Renal pelvis (tissue), 4 donors: ENCODE data around the gene CHST1. TPM values are rescaled to one million over a fixed set of nuclear protein-coding genes. Genes with fewer than 3 reads are reported as not detected.

Experiments used
- DNase-seq: peaks from one replicate; pipeline ENCODE4 v3.0.0-alpha.2; 2013
- polyA plus RNA-seq, 3 donors: library from polyadenylated mRNA; unstranded; fragments of 120-200 nt; gene quantifications; one replicate each; pipeline ENCODE4 v1.2.1, GENCODE V29; 2013; ENCODE audit not compliant: insufficient read length in 3 of 3

The CHST1 gene
- polyA plus RNA-seq, 3 donors: 10.9 to 13.8 (median 10.9) TPM

DNA sequence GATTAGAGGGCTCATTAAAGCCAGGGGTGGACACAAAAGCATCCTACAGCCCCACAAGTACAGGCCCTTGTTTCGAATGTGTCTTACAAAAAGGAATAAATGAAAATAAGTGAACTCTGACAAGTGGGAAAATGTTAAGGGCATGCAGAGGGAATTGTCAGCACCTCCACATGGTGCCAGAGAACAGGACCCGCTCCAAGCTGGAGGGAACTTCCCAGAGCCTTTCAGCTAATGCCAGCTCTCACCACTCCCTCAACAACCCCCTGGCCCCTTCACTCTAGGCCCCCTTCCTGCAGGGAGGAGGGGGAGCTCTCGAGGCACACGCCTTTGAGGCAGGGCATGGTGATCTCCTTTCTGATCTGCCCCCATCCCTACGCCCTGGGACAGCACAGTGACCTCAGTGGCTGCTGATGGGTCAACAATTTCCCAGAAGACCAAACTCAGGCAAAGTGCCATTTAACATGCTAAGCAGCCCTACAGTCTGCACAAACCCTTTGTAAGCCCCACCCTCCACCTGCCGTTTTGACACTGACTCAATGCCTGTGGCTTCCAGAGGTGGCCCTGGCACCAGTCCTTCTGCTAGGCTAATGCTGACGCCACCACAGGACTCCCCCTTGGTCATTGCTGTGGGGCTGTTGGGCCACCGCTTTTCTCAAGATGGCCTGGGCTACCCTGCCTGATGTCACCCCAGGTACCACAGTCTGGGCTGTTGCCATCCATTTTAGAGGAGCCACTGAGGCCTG is 12.5 kb upstream of the CHST1 start:
- DNase-seq: no peak

DNA sequence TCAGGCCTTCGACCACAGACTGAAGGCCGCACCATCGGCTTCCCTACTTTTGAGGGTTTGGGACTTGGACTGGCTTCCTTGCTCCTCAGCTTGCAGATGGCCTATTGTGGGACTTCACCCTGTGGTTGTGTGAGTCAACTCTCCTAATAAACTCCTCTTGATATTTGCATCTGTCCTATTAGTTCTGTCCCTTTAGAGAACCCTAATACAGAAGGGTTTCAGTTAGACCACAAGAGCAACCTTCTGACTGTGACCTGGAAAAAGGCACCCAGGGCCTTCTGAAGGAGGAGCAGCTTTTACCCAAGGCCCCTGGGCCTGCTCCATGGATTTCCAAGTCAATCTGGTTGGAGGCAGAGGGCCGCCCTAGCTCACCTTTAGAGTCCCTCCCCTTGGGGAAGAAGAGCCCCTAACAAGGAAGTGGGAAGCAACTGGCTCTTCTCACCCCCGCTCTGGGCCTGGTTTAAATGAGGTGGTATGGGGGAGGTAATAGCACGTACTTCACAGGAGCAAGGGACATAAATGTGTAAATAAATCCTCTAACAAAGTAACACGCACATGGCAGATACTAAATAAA is 11.2 kb upstream of the CHST1 start:
- DNase-seq: no peak

DNA sequence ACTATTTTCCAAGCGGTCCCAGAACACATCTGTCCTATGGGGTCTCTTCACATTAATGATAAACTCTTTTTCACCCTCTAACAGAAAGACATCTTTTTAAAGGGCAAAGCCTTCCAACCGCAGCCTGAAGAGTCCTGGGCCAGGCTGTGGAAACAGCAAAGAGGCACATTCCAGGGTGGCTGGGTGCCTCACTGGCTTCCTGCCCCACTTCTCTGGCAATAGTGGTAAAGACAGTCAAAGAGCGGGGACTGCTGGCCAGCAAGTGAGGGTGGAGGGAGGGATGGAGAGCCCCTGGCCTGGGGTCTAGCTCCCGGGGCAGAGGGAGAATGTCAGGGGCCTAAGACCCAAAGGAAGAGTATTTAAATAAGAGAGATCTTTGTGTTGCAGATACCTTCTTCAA is 10.2 kb upstream of the CHST1 start:
- no peak for DNase-seq

DNA sequence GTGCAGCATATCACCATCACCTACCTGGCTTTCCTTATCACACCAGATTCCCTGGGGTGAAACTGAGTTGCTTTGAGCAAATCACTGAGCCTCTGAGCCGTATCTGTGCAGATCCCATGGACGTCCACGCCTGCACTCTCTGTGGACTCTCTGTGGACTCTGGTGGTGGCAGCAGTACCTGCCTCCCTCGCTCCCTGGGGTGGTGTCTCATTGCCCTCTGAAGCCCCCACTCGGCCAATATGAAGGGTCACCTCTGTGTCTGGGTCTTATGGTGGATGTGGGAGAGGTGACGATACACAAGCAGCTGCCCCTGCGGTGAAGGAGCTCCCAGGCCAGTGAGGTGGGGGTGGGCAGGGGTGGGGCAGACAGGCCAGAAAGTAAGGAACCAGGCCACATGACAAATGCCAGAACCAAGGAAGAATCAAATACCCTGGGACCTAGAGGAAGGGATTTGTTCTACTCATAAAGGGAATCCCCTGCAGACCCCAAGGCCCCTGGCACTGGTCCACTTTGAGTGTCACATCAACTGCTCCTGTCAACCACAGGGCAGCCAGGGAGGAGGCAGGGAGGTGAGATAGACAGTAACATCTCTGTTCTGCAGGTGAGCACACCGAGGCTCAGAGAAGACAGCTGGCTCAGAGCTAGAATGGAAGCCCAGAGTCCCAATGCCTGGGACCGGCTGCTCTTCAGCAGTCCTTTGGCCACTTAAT is 9.2 kb upstream of the CHST1 start:
- no peak for DNase-seq

DNA sequence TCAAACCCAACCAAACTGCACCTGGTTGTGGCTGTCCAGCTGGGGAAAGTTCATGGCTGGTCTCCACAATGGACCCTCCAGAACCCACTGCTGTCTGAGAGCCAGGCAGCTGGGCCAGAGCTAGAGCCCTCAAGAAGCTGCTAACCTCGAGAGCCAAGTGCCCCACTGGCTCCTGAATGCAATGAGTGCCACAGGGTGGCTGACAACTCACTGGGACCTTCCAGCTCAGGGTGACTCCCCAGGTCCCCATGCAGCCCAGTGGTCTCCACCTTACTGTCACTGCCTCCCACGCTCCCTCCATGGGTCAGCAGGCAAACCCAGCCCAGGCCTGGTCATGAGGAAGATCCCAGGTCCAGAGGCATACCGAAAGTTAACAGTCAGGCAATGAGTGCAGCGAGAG is 8.0 kb upstream of the CHST1 start:
- no peak for DNase-seq

DNA sequence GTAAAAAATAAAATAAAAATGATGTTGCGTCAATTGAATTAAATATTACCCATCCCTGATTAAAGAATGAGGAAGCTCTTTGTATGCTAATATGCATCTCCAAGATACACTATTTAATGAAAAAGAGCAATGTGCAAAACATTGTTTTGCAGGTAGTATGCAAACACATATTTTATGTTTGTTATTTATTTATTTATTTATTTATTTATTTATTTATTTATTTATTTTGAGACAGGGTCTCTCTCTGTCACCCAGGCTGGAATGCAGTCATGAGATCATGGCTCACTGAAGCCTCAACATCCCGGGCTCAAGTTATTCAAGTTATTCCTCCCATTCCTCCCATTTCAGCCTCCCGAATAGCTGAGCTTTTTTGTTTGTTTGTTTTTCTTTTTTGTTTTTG is 7.2 kb upstream of the CHST1 start:
- no peak for DNase-seq

DNA sequence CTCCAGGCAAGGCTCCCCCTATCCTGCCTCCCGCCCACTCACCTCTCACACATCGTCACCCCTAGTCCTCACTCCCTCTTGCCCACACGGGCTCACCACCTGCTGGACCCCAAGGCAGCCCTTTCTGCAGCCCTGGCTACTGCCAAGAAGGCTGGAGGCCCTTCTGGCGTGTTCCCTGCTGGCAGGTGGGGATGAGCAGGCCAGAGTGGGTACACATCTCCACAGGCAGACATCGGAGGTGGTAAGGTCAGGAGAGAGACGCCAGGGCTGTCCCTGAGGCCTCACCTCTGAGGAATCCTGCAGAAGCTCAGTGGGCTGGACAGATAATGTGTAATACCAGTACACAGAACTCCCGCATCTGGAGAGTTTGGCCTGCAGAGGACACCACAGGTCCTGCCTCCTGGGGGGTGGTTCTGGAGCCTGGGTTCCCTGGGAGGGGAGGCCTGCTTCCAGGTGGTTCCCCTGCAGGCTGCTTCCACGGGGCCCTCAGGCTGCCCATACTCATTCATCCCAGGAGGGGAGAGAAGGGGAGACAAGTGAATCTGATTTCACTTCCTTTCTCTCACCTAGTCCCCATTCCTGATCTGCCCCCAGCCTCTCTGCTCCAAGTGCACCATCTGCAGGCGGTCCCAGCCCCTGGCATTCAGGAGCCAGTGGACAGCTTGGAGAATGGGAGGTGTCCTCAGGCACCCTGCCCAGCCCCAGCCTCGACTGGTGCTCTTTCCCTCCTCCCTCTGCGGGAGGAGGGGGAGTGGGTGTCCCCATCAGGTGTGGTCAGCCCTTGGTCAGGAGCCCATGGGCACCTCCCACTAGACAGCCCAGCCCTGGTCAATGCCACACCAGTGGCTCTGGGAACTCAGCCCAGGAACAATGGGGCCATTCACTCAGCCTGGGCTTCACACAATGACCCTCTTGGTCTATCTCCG is 6.1 kb upstream of the CHST1 start:
- DNase-seq: no peak

DNA sequence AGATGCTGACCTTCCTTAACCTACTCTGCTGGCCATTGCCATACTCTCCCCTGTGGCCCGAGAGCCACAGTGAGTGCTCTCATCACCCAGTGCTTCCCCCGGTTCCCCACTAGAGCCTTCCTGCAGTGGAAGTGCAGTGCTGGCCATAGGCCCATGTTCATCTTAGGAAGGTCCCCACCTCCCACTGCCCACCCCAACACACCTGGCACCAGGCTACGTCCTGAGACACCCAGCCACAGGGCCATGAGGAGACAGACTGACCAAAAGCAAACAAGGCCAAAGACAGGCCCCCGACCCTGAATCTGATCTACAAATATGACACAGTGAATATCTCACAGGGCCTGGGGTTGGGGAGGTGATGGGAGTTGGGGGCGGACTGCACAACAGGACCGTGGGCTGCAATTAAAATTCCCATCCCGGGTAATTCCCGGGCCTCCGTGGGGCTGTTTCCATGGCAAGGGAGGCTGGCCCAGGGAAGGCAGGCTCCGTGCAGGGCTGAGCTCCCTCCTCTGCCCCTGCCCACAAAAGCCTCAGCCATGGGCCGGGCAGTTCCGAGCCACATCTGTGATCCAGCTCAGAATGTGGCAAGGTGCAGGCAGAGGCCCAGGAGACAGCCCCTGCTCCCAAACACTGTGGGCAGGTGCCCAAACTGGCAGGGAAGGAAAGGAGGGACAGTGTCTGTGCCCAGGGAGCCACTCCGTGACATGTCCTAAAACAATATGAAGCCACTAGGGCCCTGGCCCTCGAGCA is 5.1 kb upstream of the CHST1 start:
- no peak for DNase-seq

DNA sequence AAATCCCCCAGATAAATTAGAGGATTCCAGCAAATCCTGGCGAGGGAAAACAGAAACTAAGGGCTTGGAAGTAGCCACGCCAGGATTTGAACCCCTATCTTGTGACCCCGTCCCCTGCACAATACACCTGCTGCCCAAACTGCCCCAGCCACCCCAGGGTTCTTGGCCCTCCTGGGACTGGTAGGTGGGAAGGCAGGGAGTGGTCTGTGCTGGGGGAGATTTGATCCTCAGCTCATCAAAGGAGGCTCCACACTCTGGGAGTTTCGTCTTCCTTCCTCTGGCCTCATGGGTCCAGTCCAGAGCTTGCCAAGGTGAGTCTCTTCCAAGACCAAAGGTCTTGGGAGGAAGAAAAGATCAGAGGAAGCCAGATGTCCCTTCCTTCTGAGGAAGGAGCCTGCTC is 4.5 kb upstream of the CHST1 start:
- no peak for DNase-seq

DNA sequence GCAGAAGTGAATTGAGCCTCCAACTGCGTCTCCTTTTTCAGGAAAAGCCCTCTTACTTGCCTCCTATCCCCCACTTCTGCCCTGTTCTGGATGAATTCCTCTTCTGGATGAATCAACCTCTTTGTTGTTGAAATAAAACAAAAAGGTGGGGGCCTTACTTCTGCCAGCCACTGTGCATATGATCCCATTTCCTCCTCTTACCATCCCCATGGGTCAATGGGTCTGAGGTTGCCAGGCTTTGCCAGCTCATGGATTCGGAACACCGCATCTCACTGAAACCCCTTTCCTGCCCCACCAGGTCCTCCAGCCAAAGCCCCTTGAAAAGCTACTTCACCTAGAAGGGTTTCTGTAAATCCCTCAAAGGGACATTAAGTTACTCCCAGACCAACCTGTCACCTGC is 3.7 kb upstream of the CHST1 start:
- no peak for DNase-seq

DNA sequence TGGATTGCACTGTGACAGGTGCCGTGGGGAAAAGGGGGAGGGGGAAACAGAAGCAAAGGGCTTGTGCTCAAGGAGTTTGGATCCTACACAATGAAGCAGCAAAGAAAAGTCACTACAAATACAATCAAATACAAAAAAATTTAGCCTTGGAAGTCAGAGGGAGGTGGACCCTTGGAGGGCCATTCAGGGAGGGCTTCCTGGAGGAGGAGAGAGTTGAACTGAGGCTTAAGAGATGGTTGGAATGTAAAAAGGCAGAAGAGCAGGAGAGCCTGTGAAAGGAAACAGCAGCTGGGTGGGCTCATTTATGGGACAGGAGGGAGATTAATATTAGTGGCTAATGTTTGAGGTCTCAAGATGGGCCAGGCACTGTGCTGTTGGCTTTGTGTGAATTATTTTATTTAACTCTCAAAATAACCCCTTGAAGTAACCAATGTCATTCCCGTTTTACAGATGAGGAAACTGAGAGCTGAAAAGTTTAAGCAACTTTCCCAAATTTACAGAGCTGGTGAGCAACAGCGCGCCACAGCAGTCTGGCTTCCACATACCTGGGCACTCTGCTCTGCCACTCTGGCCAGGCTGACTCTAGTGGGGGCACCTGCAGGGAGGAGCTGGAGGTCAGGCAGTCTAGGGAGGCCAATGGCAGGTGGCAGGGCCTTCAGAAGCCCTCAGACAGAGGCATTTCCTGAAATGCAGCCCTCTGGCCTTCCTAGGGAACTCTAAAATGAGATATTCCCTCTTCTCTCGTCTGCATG is 2.7 kb upstream of the CHST1 start:
- DNase-seq: no peak

DNA sequence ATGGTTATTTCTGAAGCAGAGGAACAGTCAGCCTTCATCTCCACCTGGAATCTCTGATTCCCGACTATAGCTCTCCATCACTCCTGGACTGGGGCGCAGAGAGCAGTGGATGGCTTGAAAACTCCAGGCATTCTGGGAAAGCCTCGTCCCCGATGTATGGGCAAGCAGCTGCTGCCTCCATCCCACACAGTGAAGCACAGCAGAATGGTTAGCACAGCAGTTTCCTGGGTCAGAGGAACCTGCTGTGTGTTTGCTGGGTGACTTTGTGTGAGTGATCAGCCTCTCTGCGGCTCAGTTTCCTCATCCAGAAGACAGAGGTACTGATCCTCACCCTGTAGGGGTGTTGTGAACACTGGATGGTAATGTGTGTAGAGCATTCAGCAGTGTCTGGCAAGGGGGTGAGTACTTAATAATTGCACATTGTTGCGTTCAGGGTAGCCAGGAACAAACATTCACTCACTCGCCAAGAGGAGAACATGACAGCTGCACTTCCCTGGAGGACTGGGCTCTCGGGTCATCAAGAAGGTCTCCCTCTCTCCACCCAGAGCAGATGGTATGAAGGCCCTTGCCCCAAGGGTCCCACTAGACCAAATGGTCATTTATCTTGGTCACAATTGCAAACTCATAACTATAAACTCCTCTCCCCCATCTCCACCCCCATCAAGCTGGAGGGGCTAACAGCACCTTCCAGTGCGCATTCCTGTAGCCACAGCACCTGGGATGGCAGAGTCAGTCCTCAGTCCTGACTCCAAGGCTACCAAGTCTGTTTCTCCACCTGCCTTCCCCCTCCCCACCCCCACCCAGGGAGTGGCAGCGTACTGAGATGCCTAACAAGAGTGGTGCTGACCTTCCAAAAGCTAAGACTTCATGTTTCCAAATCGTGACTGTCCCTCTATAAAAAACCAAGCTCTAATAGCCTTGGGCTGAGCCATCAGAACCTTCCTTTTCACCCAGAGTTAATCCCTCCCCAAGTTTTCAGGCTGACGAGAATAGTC is 1.5 kb upstream of the CHST1 start:
- DNase-seq: no peak

DNA sequence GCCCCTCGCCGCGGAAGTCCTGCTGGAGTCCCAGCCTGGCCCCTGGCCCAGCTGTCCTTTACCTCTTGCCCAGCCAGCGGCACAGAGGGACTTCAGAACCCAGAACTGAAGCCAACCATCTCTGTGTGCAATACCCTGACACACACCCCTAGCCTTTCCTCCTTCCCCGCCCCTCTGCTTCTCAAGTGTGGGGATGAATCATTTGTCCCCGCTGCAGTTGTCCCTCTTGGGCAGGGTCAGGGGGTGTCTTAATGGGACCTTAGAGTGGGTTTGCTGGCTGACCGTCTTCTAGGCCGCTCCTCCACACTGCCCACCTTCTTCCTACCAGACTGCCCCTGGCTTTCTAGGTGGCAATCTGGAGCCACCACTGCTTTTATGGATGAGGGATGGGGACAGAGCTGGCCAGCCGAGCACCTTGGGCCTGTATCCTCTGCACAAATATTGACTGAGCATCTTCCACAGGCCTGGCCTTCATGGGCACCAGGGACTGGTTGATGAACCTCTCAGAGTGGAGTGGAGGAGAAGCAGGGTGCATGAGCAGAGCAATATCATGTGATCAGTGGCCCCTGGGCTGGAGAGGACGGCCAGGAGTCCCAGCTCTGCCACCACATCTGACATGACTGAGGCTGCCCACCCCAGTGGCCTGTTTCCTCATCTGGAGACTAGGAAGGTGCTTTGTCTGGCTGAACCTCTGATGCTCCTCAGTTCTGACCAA is 668 bp upstream of the CHST1 start:
- DNase-seq: no peak

DNA sequence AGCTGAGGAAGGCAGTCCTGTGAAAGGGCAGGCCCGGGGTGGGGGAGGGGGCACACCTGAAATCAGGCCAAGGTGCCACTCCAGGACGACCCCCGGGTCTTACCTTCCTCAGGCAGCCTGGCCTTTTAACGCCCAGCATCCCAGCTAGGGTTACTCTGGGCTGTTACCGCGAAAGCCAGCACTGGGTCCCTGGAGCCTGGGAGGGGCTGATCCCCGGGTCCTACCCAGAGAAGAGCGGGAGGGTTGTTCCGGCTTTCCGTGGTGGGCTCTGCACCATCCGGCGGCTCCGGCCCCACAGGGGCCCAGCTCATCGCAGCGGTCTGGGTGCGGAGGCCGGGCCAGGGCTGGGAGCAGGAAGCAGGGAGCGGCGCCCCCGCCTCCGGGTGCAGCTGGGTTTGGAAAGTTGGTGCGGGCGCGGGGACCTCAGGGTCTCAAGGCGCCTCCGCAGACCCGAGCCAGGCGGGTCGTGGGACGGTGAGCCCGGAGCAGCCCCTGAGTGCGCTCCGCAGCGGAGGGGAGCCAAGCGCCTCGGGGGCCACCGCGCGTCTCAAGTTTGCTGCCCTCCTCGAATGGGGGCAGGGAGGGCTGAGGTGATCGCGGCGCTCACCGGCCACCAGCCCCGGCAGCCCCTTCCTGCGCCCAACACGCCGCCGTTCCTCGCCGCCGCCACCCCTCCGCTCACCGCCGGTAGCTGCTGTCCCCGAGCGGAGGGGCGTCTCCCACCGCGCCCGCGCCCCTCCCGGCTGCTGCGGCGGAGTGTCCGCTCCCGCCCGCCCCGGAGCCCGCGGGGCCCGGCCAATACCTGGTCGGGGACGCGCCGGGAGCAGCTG is 831 bp downstream of the CHST1 start:
- DNase-seq: no peak

DNA sequence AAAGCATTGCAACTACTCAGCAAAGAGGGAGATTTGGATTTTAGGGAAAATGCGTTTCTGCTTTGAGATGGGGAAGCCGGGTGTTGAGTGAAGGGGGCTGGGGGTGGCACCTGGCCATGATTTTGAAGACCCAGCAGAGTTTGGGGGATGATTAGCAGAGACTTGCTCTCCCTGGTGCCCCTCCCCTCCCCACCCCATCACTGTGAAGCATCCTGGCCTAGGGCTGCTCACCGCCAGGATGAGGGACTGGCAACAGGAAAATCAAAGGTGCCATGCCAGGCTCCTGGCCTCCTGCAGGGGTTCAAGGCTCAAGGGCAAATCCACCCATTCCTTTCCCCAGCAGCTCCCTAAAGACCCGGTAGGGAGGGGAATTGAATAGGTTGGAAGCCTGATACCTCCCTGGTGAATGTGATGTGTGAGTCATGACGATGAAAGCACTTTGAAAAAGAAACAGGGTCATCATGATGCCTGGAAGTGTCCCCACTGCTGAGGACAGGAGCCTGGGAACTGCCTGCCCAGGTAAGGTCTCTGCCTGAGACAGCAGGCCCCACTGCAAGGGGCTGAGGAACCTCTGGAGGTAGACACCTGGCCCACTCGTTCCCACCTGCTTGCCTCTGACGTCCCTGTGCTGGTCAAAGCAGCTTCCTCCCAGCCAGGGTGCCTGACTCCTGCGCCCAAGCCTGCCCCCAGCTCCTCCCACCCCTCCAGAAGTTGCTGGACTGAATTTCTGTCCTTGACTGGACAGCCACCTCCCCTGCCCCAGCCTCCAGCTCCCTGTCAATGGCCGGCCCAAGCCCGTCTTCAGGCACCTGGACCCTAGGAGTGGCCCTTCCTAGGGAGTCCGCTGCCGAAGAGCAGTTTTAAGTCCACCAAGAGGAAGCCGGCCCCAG is 1.7 kb downstream of the CHST1 start:
- DNase-seq: no peak

DNA sequence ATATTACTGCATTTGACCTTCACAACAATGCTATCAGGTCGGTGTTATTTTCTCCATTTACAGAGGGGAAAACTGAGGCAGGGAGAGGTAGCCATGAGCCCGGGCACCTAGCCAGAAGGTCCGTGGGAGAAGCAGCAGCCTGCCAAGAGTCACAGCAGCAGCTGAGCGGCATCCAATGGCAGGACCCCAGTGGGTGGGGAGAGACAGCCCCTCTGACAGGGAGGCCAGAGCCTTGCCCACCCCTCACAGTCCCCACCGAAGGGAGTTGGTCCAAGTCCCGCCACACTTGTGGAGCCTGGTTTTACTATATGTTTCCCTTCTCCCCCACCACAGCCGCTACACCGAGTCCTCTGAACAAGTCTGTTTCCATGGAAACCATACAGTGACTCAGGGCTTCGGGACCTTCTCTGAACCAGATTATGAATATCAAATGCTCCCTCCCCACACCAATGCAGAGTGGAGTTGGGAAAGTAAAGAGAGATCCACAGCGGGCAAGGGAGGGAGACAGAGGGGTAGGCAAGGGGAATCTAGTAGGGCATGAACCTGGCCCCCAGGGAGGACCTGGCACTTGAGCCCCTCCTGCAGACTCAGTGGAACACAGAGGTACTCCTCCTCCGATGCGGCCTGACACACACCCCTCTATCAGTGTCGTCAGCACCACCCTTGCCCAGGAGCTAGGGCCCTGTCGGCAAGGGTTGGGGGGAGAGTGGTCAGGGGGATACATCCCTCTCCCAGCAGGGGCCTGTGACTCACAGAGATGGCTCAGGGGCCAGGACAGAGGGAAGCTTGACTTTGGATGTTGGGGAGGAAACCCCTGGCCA is 2.5 kb downstream of the CHST1 start:
- peak; percentile 65 for DNase-seq
